ENCODE measurements around the gene PI16.

DNA sequence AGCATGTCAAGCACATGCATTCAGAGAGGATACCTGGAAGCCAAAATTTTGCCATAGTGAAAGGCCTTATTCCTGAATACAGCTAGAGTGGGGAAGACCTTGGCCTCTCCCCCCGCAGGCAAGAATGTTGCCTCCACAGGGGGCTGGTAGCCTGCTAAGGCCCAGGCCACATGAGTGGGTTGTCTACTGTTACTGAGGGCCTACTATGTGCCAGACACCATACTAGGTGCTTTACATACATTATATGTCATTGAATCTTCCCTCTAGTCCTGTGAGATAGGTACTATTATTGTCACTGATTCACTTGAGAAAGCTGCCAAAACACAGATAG, 642 bp upstream of the PI16 start:
- TF ChIP-seq CTCF (IDR thresholded peaks at IDR 0.05) (no peak), POLR2A (IDR thresholded peaks at IDR 0.05) (no peak)

Measured in esophagus squamous epithelium (tissue), 4 donors.